Naive thymus-derived CD4-positive, alpha-beta T cell (primary cell): ENCODE results near the gene MANSC4. TPM values are rescaled to one million over a fixed set of nuclear protein-coding genes. Genes with fewer than 3 reads are reported as not detected.

Experiments
- ATAC-seq: fragments of 150-1000 bp; cut with Tn5 transposase; 2 replicates; pipeline ENCODE4 v1.10.0; 2021; ENCODE audit warnings: mild to moderate bottlenecking, moderate library complexity
- CTCF ChIA-PET: fragments of 350-600 bp; sonication (Branson Sonifier 250); formaldehyde crosslinking; loops from one replicate; lab custom pipeline; 2021; ENCODE audit warnings: antibody characterized with exemption; lab: Charles Lee
- POLR2A ChIA-PET: fragments of 350-600 bp; sonication (Branson Sonifier 250); formaldehyde crosslinking; loops from one replicate; lab custom pipeline; 2021; ENCODE audit warnings: antibody characterized with exemption, inconsistent platforms; lab: Charles Lee
- DNase-seq, 9 donors: peaks; one replicate each; pipeline versions ENCODE4 v3.0.0 to v3.0.0-alpha.2; 2020 to 2022; ENCODE audit warnings: mixed read lengths in 1 of 9
- H3K27ac ChIP-seq: one replicate; pipeline ENCODE4 v1.7.0; 2013; ENCODE audit warnings: mild to moderate bottlenecking, low read depth, low read length, moderate library complexity
- H3K27me3 ChIP-seq, 2 donors: one replicate each; pipeline ENCODE4 v1.7.0; 2013; ENCODE audit warnings: low read length in 2 of 2, mild to moderate bottlenecking in 2 of 2, moderate library complexity in 2 of 2; ENCODE audit not compliant: control insufficient read depth in 2 of 2, insufficient read depth in 2 of 2
- H3K36me3 ChIP-seq, 3 experiments: 1 replicate in 2 of 3; 2 replicates in 1 of 3; pipeline ENCODE4 v1.7.0; 2013; ENCODE audit warnings: low read length in 3 of 3, mild to moderate bottlenecking in 3 of 3, moderate library complexity in 1 of 3; ENCODE audit not compliant: insufficient read depth in 3 of 3, control insufficient read depth in 2 of 3
- H3K4me1 ChIP-seq, 2 donors: one replicate each; pipeline ENCODE4 v1.7.0; 2013; ENCODE audit warnings: low read length in 2 of 2, mild to moderate bottlenecking in 2 of 2, moderate library complexity in 1 of 2; ENCODE audit not compliant: control insufficient read depth in 2 of 2, insufficient read depth in 2 of 2
- H3K4me3 ChIP-seq: 2 replicates; pipeline ENCODE4 v1.7.0; 2013; ENCODE audit warnings: mild to moderate bottlenecking, low read length
- H3K9me3 ChIP-seq, 3 experiments: 1 replicate in 2 of 3; 2 replicates in 1 of 3; pipeline ENCODE4 v1.7.0; 2013; ENCODE audit warnings: low read length in 3 of 3; ENCODE audit not compliant: control insufficient read depth in 2 of 3
- H3K27ac Mint-ChIP-seq, 9 donors: one replicate each; pipeline ENCODE4 v1.8.0; 2020 to 2022; ENCODE audit warnings: mixed read lengths in 9 of 9, mild to moderate bottlenecking in 8 of 9, moderate library complexity in 5 of 9, inconsistent platforms in 2 of 9
- H3K27me3 Mint-ChIP-seq, 5 donors: one replicate each; pipeline ENCODE4 v1.8.0; 2021 to 2022; ENCODE audit warnings: mixed read lengths in 5 of 5, mild to moderate bottlenecking in 1 of 5
- H3K36me3 Mint-ChIP-seq, 5 donors: one replicate each; pipeline ENCODE4 v1.8.0; 2020 to 2022; ENCODE audit warnings: mixed read lengths in 5 of 5, mild to moderate bottlenecking in 3 of 5, inconsistent platforms in 1 of 5
- H3K4me1 Mint-ChIP-seq, 7 donors: one replicate each; pipeline ENCODE4 v1.8.0; 2020 to 2022; ENCODE audit warnings: mixed read lengths in 7 of 7, mild to moderate bottlenecking in 3 of 7, inconsistent platforms in 1 of 7
- H3K4me3 Mint-ChIP-seq, 10 donors: one replicate each; pipeline ENCODE4 v1.8.0; 2020 to 2022; ENCODE audit warnings: mild to moderate bottlenecking in 10 of 10, mixed read lengths in 10 of 10, moderate library complexity in 6 of 10, inconsistent platforms in 2 of 10
- H3K9me3 Mint-ChIP-seq, 11 donors: one replicate each; pipeline ENCODE4 v1.8.0; 2020 to 2022; ENCODE audit warnings: mixed read lengths in 11 of 11, mild to moderate bottlenecking in 4 of 11, inconsistent platforms in 1 of 11, moderate library complexity in 1 of 11
- intact Hi-C, 2 donors: fragments of 100-400 bp; cut with micrococcal nuclease; formaldehyde crosslinking; loops; one replicate each; pipeline ENCODE4 v1.15.1; 2023
- polyA plus RNA-seq, 2 donors: library from polyadenylated mRNA; unstranded; fragments of 300-500 nt; fragmentation: Illumina TruSeq; gene quantifications; one replicate each; pipeline ENCODE4 v1.2.3, GENCODE V29; 2021
- total RNA-seq, 6 experiments: library from RNA in 5 of 6; stranded (reverse) in 5 of 6; gene quantifications; 1 replicate in 5 of 6; 2 replicates in 1 of 6; pipeline ENCODE4 v1.2.3 and lab custom pipeline; 2021 to 2026

Gene MANSC4
- total and polyA plus RNA-seq, 7 experiments from 2014 or later, result 0.64 TPM; not detected in 6

- H3K4me3 ChIP-seq, result no peak overlapping the region
- ChIA-PET POLR2A (interaction anchor here (0.9 to 1.1 kb wide), 2 partner anchors 11 to 13 kb away, joined by 3 read pairs; no protein-coding TSS in a partner anchor), CTCF (no interaction called here)
- Mint-ChIP-seq H3K9me3 (no peaks in the 10 kb centered on the region), H3K4me3 (peak overlapping the region in 7 of 10 donors; percentile 32 to 93 (median 88)), H3K4me1 (peaks cover 13 to 30% (median 29%) of the 10 kb centered on the region in 7 donors), H3K27me3 (peaks cover 0 to 26% (median 0%) of the 10 kb centered on the region in 5 donors), H3K27ac (peak overlapping the region in 2 of 9 donors; percentile 75 to 89), H3K36me3 (peaks cover 0 to 11% (median 0%) of the 10 kb centered on the region in 5 donors)
- no peaks in the 10 kb centered on the region for H3K27me3 ChIP-seq
- peaks cover 5 to 12% of the 10 kb centered on the region in 2 donors for H3K4me1 ChIP-seq
- H3K36me3 ChIP-seq, result peaks cover 0 to 4% (median 0%) of the 10 kb centered on the region in 3 experiments
- DNase-seq (no peak), ATAC-seq (no peak)
- no peaks in the 10 kb centered on the region for H3K9me3 ChIP-seq
- intact Hi-C loops, result no loop called here
- H3K27ac ChIP-seq, result no peak overlapping the region
Observed at GRCh38 chr12:27778206-27778605, 1.8 kb downstream of the MANSC4 start.

GRCh38 chr12:27777141-27777540 is 2.9 kb downstream of the MANSC4 start:
- peaks cover 13 to 23% (median 19%) of the 10 kb centered on the region in 7 donors for H3K4me1 Mint-ChIP-seq
- ATAC-seq, result no peak
- H3K36me3 ChIP-seq, result peaks cover 0 to 4% (median 0%) of the 10 kb centered on the region in 3 experiments

GRCh38 chr12:27772328-27773049 is 7.5 kb downstream of the MANSC4 start:
- H3K4me1 Mint-ChIP-seq, result peaks cover 0 to 3% (median 0%) of the 10 kb centered on the region in 7 donors
- H3K27ac Mint-ChIP-seq, result no peak overlapping the region
- Histone ChIP-seq H3K36me3 (no peaks in the 10 kb centered on the region), H3K4me1 (no peaks in the 10 kb centered on the region), H3K27ac (no peak overlapping the region), H3K4me3 (no peak overlapping the region), H3K27me3 (no peaks in the 10 kb centered on the region), H3K9me3 (no peaks in the 10 kb centered on the region)
- no peaks in the 10 kb centered on the region for H3K36me3 Mint-ChIP-seq
- no peaks in the 10 kb centered on the region for H3K9me3 Mint-ChIP-seq
- DNase-seq, result no peak
- no peak for ATAC-seq
- intact Hi-C loops, result no loop called here
- H3K4me3 Mint-ChIP-seq, result no peak overlapping the region
- H3K27me3 Mint-ChIP-seq, result peaks cover 0 to 24% (median 0%) of the 10 kb centered on the region in 5 donors
- ChIA-PET POLR2A (interaction anchor here (0.7 kb wide), 1 partner anchor 15 kb away, joined by 3 read pairs; no protein-coding TSS in a partner anchor), CTCF (no interaction called here)

More at GRCh38 chr12:27777141-27777540, 2.9 kb downstream of the MANSC4 start:
- CTCF ChIA-PET, result no interaction called here
- Histone ChIP-seq H3K27ac (no peak overlapping the region), H3K4me1 (peaks cover 5 to 12% of the 10 kb centered on the region in 2 donors), H3K27me3 (no peaks in the 10 kb centered on the region), H3K4me3 (no peak overlapping the region), H3K9me3 (no peaks in the 10 kb centered on the region)
- DNase-seq, result no peak
- intact Hi-C loops, result no loop called here
- POLR2A ChIA-PET, result no interaction called here
- Mint-ChIP-seq H3K36me3 (peaks cover 0 to 6% (median 0%) of the 10 kb centered on the region in 5 donors), H3K27ac (peak overlapping the region in 1 of 9 donors; percentile 72), H3K9me3 (no peaks in the 10 kb centered on the region), H3K27me3 (peaks cover 0 to 29% (median 0%) of the 10 kb centered on the region in 5 donors), H3K4me3 (peak overlapping the region in 1 of 10 donors; percentile 14)

GRCh38 chr12:27771481-27772327 is 8.3 kb downstream of the MANSC4 start:
- Histone ChIP-seq H3K36me3 (no peaks in the 10 kb centered on the region), H3K9me3 (no peaks in the 10 kb centered on the region), H3K4me3 (no peak overlapping the region), H3K27me3 (no peaks in the 10 kb centered on the region), H3K27ac (no peak overlapping the region), H3K4me1 (no peaks in the 10 kb centered on the region)
- no peak overlapping the region for H3K27ac Mint-ChIP-seq
- no peaks in the 10 kb centered on the region for H3K9me3 Mint-ChIP-seq
- H3K4me3 Mint-ChIP-seq, result no peak overlapping the region
- H3K4me1 Mint-ChIP-seq, result peaks cover 0 to 5% (median 0%) of the 10 kb centered on the region in 7 donors
- intact Hi-C loops, result no loop called here
- no peaks in the 10 kb centered on the region for H3K36me3 Mint-ChIP-seq
- ChIA-PET CTCF (no interaction called here), POLR2A (interaction anchor here (0.7 to 1.2 kb wide), 2 partner anchors 14 to 17 kb away, joined by 3 read pairs; no protein-coding TSS in a partner anchor)
- H3K27me3 Mint-ChIP-seq, result peaks cover 0 to 22% (median 0%) of the 10 kb centered on the region in 5 donors
- no peak for DNase-seq
- ATAC-seq, result no peak

- H3K9me3 Mint-ChIP-seq, result no peaks in the 10 kb centered on the region
- ChIA-PET CTCF (no interaction called here), POLR2A (no interaction called here)
- Histone ChIP-seq H3K27ac (no peak overlapping the region), H3K27me3 (no peaks in the 10 kb centered on the region), H3K4me3 (no peak overlapping the region), H3K9me3 (no peaks in the 10 kb centered on the region), H3K4me1 (no peaks in the 10 kb centered on the region), H3K36me3 (no peaks in the 10 kb centered on the region)
- H3K4me1 Mint-ChIP-seq, result peaks cover 0 to 11% (median 0%) of the 10 kb centered on the region in 7 donors
- H3K4me3 Mint-ChIP-seq, result no peak overlapping the region
- ATAC-seq (no peak), DNase-seq (no peak)
- peaks cover 0 to 18% (median 0%) of the 10 kb centered on the region in 5 donors for H3K27me3 Mint-ChIP-seq
- no peak overlapping the region for H3K27ac Mint-ChIP-seq
- peaks cover 0 to 2% (median 0%) of the 10 kb centered on the region in 5 donors for H3K36me3 Mint-ChIP-seq
- intact Hi-C loops, result no loop called here
Observed at GRCh38 chr12:27769142-27769673, 10.8 kb downstream of the MANSC4 start.

- ChIA-PET POLR2A (interaction anchor here (1.1 to 1.3 kb wide), 3 partner anchors 11 to 55 kb away, joined by 3 to 5 read pairs (median 3); partner anchors contain the start of genes KLHL42 and MANSC4), CTCF (no interaction called here)
- no peak for DNase-seq
- no peak for ATAC-seq
- no peaks in the 10 kb centered on the region for H3K9me3 Mint-ChIP-seq
- no peaks in the 10 kb centered on the region for H3K4me1 ChIP-seq
- peaks cover 0 to 9% (median 0%) of the 10 kb centered on the region in 5 donors for H3K36me3 Mint-ChIP-seq
- intact Hi-C loops, result no loop called here
- no peak overlapping the region for H3K27ac Mint-ChIP-seq
- H3K27me3 ChIP-seq, result no peaks in the 10 kb centered on the region
- H3K27me3 Mint-ChIP-seq, result peaks cover 0 to 11% (median 0%) of the 10 kb centered on the region in 5 donors
- H3K36me3 ChIP-seq, result no peaks in the 10 kb centered on the region
- no peak overlapping the region for H3K4me3 ChIP-seq
- H3K4me1 Mint-ChIP-seq, result peaks cover 0 to 26% (median 0%) of the 10 kb centered on the region in 7 donors
- H3K9me3 ChIP-seq, result no peaks in the 10 kb centered on the region
- no peak overlapping the region for H3K4me3 Mint-ChIP-seq
- no peak overlapping the region for H3K27ac ChIP-seq
Observed at GRCh38 chr12:27766587-27766986, 13.4 kb downstream of the MANSC4 start.
